Hematopoietic multipotent progenitor cell treated with erythropoietin and hydrocortisone succinate and interleukin-3 and kit ligand, for 6 days (in vitro differentiated cells): ENCODE results near the gene POLR1A.
"Not testable (repeated sequence)": the region's sequence is repeated elsewhere in the genome, so short reads cannot be mapped to it uniquely, and the experiment has no call there.

Source experiments
- DNase-seq: peaks from one replicate; pipeline ENCODE4 v3.0.0-alpha.2; 2015

Gene POLR1A

DNA sequence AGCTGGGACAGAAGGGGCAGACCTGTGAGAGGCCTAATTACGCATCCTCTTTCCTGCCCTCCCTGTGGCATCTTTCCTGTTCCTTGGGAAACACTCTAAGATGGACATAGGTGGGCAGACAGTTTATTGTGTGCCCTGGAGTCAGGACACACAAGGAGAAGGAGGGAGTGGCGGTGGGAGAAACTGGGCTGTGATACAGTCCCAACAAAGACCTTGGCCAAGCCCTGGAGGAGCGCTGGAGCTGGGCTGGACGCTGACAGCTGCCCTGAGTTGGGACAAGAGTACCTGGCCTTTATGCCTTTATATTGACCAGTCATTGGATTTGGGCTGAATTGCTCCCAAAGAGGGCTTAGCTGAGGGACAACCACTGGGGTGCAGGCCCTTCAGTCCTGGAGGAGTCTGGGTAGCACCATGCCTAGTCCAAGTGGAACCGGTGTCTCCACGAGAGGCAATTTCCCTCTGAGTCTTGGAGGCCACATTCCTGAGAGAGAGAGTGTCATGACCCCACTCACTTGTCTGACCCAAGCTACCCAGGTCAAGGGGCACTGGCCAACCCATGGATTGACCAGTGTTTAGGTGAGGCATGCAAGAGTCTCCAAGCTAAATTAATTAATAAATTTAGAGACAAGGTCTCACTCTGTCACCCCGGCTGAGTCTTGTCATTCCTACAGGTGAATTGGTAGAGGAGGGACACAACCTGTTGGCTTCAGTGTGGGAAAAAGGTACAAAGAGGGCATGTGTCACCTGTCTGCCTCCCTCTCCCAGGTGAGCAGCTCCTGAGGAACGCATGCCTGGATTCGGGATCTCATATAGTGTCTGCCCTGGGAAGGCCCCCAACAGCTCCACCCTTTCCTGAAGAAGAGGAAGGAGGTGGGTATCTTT is 109.8 kb downstream of the POLR1A start:
- no peak for DNase-seq

DNA sequence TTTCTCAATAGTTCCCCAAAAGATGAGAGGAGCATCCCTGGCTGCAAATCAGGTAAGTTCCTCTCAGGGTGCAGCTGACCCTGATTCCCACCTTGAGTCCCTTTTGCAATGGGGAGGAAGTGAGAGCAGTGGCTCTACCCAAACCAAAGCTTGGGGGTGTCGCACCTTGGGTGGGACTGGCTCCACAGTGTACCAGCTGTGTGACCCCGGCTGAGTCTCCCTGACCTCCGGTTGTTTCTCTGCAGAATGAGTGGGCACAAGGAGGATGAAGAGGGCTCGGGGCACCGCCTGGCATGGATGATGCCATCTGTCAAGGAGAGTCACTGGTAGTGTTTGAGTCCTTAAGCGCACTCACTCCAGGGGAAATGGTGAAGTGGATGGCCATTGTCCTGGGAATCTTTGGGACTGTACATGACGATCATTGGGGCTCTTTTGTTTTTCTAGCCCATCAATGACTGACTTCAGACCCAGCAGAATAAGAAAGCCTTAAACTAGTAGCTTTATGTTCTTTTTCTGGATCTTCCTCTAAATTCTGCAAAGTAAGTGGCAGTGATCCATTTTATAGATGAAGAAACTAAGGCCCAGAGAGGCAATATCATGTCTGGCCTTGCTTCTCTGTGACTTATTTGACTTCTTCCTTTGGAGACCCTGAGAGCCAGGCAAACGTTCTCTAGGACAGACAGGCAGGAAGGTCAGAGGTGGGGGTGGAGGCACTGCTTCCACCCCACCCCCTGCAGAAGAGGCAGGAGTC is 110.6 kb downstream of the POLR1A start:
- no peak for DNase-seq

DNA sequence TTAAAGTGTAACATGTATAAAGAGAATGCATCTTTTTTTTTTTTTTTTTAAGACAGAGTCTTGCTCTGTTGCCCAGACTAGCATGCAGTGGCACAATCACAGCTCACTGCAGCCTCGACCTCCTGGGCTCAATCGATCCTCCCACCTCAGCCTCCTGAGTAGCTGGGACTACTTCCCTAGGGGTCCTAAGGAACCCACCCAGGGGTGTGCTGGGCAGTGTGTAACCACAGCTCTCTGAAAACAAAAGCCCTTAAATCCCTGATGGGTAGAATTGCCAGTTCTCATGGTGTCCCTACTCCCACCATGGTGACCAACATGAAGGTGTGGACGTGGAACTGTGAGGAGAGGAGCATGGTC is 111.3 kb downstream of the POLR1A start:
- no peak for DNase-seq

DNA sequence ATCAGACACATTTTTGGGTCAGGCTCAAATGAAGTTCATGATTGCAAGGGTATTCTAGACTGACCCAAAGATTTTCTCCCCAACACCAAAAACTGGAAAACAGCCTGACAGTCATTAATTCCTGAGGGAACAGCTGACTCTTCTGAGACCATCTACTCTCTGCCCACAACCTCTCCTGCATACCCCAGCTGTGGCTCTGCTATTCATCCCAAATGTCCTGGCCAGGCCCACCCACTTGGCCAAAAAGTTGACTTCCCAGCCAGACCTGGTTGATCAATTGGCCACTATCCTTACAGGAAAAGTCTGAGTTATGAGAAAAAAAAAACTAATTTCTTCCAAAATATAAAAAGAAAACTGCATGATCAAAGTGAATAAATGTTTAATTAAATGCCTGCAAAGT is 113.1 kb downstream of the POLR1A start:
- no peak for DNase-seq

DNA sequence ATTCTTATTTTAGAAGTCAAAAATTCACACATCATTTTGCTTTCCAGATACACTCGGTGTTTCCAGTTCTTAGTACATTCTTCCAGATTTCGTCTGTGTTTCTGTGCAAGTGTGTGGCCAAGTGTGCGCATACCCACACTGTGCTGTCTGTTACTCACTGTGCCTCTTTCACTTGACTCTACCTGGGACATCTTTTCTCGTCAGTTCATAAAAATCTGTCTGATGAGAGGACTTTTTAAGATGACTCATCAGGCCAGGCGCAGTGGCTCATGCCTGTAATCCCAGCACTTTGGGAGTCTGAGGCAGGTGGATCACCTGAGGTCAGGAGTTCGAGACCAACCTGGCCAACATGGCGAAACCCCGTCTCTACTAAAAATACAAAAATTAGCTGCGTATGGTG is 113.6 kb downstream of the POLR1A start:
- DNase-seq = not testable (repeated sequence)

DNA sequence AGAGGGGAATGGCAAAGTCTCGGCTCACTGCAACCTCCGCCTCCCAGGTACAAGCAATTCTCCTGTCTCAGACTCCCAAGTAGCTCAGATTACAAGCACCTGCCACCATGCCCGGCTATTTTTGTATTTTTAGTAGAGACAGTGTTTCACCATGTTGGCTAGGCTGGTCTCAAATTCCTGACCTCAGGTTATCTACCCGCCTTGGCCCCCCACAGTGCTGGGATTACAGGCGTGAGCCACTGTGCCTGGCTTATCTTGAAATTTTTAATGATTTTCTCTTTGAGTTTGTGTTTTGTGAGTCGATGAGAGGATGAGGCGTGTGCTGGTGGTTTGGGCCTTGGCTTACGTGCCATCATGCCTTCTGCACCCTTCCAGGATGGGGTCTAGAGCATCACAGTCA is 115.6 kb downstream of the POLR1A start:
- no peak for DNase-seq

DNA sequence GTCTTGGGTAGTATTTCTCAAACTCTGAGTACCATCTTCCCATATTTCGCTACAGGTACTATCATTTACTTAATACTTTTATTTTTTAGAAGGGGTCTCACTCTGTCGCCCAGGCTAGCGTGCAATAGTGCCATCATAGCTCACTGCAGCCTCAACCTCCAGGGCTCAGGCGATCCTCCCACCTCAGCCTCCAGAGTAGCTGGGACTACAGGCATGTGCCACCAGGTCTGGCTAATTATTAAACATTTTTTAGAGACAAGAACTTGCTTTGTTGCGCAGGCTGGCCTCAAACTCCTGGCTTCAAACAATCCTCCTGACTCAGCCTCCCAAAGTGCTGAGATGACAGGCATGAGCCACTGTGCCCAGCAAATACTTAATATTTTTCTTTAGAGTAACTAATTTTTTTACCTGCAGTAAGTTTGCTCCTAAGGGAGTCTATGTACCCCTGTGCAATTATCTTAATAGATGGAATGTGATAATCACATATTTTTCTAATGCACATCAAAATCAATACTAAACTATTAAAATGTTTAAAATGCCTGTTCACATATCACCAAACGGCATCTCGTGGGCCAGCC is 116.3 kb downstream of the POLR1A start:
- no peak for DNase-seq

DNA sequence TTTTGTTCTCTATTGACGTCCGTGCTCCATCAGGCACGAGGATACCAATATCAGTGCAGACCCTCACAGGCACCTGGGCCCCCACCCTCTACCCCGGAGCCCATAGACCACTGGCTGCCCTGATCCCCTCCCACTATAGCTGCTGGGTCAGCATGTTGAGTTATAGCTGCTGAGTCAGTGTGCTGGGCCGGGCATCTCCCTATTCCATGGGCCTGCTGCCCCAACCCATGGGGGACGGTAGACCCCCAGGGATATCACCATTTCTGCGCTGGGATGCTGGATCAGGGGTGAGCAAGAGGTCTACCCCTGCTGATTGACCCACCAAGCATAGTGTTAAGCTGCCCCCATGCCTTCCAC is 116.8 kb downstream of the POLR1A start:
- DNase-seq = no peak

DNA sequence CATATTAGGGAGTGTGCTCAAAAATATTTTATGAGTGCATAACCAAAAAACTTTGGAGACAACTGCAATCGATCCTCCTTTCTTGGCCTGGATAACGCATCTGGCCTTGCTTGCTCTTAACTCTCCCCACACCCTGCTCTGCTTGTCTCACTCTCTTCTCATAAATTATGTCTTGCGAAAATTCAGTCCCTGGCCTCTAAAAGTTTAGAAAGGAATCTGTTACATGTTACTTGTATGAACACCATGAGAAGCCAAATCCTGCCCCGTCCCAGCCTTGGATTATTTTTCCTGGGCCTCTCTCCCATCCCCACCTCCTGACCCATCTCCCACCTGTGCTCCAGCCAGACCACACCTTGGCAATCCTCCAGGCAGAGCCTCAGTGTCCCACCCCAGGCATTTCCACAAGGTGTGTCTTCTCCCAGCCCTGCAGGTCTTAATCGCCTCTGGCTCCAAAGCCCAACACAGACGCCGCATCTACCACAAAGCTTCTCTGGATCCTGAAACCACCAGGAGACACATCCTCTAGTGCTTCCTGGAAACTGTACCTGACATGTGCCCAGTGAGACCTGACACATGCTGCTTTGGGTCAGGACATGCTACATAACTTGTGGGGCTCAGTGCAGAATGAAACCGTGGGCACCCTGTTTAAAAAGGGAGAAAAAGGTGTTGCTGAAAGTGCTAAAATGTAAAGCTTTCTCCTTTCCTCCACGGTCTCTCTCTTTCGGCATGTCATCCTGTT is 117.3 kb downstream of the POLR1A start:
- no peak for DNase-seq

DNA sequence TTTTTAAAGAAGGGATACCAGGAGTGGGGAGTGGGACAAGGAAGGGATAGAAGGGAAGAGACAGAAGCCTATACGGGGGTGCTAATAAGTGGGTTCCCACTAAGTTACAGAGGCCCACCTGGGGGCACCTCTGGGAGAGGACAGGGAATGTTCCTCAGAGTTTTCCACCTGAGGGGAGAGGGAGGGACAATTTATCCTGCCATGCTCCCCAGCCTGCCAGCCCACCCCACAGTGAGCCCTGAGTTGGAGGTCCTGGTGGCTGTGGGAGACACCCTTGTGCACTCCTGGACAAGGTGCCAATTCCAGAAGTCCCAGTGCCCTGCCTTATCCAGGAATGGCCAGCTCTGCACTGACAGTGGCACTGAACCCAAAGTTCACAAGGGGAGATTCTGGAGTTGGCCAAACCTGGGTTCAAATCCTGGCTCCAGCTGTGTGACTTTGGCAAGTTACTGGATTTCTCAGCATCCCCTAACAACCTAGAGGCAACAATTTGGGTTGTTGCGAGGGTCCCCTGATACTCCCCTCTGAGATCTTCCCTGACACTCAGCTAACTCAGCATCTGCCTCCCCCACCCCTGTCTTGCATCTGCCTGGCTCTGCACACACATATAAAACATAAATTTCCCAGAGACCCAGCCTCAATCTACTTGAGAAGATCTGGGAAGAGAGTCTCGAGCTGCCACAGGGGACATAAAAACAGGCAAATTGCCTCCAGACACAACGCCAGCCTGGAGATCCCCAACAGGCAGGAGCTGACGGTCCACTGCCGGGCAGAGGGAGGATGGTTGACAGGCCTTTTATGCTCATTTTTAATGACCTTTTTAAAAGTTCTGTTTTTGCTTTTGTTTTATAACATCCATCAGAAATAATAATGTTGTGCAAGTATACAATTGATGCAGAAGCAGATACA is 118.2 kb downstream of the POLR1A start:
- no peak for DNase-seq

DNA sequence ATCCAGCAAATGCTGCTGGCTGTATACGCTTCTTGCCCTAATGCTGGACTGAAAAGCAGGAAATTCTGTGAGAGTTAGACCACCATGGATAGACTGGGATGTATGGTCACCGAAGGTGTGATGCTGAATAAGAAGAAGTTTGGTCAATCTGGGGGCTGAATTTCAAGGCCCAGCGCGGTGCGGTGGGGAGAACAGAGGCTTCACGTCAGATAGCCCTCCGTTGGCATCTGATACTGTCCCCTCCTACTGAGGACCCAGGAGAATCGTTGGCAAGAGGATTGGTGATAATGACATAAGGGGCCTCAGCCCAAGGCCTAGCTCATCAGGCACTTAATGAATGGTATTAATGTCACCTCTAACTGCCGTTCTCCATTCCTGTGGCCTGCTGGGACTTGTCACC is 119.6 kb downstream of the POLR1A start:
- no peak for DNase-seq

DNA sequence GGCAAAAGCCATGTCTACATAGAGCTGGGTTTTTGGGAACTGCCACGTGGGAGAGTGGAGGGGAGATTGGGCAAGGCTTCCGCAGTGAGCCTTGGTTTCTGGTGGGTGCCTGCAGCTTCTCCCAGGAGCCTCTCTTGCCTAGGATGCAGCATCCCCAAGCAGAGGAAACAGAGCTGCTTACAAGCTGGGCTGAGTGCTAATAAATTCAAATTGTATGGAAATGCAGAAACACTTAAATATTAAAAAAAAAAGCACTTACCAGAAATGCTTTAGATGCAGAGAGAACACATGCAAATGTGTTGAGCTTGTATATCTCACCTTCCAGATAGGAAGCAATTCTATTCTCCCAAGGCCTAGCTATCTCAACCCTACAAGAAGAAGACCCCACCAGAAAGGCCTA is 120.9 kb downstream of the POLR1A start:
- DNase-seq = no peak

DNA sequence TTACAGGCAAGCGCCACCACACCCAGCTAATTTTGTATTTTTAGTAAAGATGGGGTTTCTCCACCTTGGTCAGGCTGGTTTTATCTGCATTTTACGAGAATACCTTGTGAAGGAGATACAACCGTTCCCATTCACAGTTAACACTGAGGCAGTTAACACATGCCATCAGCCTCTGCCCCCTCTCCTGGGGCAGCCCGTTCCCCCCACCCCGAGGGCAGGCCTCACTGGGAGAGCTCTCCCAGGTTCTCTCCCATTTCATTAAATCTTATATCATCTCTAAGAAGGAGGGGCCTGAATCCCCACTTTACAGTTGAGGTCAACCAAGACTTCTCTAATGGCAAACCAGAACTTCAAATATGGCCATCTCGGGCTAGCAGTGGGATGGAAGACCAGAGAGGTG is 121.9 kb downstream of the POLR1A start:
- no peak for DNase-seq

DNA sequence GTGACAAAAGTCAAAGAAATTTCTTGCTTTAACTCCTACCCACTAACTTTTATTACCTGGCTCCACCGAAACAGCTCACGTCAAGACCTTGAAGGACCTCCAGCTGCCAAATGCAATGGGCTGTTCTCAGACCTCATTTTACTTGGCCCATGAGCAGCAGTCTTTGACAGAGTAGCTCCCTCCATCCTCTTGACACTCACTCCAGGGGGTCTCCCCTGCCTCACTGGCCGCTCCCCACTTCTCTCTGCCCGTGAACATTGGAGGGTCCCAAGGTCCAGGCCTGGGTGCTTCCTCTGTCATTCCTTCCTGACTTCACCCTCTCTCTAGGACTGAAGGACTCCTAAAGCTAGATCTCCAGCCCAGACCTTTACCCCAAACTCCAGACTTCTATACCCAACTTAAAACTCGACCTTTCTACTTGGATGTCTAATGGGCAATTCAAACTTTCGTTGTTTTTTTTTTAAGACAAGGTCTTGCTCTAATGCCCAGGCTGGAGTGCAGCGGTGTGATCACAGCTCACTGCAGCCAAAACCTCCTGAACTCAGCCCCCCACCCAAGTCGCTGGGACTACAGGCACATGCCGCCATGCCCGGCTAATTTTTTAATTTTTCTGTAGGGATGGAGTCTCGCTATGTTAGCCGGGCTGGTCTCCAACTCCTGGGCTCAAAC is 124.0 kb downstream of the POLR1A start:
- DNase-seq = no peak

DNA sequence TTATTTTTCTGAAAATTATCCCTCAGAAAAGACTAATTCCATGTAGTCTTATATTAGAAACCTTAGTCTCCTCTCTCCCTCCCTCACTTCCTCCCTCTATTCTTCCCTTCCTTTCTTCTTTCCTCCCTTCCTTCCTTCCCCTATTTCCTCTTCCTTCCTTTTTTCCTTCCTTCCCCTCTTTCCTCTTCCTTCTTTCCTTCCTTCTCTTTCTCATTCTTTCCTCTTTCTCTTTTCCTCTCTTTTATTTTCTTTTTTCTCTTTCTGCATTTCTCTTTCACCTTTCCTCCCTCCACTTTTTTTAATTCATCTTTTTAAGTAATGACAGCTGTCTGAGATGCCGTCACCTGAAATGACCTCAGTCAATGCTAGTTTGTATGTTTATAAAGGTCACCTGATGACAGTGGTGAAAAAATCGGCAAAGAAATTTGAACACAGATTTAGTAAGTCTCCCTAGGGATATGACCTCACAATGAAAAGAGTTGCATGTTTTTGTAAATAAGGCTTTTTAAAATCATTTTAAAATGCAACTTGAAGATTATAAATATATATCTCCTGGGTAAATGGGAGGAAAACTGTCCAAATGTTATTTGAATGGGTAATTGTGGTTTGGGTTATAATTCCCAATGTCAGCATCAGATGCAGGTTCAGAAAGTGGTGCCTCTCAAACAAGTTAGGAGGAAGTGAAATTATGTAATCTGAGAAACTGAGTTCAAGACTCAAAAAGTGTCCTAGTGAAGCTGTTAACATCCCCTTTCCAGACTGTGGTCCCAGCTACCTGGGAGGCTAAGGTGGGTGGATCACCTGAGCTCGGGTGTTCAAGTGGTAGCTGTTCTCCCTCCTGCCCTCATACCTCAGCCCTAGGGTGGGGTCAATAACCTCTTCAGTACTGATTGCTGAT is 126.6 kb downstream of the POLR1A start:
- DNase-seq = no peak

DNA sequence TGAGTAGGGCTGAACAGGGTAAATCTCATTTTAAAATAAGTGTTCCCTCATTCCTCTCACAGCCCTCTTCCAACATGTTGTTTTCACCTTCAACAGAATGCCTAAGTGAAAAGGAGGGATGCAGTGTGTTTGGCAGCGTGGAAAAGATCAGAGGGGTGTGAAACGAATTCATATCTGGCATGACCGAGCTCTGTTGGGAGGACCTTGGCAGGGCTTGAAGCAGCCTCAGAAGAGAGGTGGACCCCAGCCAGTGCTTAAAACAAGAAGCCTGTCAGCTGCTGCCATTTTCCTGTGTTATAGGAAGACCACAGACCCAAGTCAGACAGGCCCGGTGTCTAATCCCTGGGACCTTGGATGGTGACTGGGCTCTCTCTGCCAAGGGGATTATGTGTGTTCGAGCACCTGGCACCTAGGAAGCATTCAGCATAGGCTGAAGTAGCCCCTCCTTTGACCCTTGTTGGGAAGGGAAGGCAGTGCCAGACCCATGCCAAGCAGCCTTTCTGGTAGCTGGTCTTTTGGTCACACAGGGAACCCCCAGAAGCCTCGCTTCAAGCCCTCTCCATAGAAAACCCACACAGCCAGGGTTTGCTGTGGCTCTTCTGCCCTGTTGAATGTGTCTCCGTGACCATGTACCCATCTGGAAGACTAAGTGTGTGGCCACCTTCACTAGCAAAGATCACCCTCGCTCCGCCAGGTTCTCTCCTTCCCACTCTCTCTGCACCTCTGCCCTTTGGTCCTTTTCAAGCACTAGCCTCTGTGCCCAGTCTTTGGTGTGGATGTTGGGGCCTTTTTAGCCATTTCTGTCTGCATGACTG is 129.4 kb downstream of the POLR1A start:
- DNase-seq = no peak

DNA sequence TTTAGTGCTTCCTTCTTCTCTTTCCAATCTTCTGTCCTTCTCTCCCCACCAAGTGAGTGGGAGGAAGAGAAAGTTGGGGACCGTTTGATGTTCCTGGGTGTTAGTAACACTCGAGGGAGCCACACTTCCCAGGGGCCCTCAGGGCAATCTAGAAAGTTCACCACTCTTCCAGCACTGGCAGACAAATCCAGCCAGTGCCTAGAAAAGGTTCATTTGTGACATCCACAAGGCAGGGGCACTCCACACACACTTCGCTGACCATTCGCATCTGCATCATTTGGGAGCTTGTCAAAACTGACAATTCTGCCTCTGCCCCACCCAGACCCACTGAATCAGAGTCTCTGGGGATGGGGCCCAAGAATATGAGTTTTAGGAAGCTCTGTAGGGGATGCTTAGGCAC is 130.1 kb downstream of the POLR1A start:
- DNase-seq = no peak

DNA sequence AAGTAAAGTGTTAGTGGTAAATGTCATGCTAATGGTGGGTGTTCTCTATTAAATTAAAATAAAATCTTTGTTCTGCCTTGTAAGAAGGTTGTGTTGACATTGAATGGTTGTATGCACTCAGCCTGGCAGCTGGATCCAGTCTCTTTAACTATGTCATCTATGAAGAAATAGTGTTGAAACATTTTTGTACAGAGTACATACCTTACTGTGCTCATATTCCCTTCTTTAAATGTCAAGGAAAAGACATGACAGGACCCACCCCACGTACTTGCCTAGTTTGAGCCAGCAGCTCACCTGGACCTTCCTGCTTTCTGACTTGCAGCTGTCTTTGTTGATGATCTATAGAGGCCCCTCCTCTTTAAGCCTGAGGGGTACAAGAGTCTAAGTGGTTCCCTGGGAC is 131.3 kb downstream of the POLR1A start:
- no peak for DNase-seq

DNA sequence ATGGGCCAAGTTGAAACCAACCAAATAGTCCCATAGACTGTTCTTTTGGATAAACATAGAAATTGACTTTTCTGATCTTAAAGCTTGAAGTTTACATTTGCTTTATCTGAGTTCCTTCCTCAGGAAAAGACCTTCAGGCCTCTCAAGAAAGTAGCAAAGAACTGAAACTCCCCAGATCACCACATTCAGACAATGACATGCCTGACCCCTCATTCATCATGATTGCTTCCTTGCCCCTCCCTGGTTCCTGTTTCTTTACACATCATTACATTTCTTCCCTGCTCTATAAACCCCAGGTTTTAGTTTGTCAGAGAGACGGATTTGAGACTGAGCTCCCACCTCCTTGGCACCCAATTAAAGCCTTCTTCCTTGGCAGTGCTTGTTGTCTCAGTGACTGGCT is 133.3 kb downstream of the POLR1A start:
- no peak for DNase-seq

DNA sequence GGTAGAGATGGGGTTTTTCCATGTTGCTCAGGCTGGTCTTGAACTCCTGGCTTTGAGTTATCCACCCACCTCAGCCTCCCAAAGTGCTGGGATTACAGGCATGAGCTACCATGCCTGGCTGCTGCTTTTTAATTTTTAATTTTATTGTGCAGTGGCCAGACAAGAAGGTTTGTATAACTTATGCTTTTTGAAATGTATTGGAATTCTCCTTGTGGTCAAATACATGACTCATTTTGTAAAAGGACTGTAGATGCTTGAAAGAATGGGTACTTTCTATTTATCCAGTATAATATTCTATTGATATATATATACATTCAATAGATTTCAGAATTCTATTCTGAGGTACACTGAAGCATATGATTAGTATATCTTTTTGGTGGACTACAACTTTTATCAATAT is 134.3 kb downstream of the POLR1A start:
- no peak for DNase-seq
